Measurements from ENCODE around the gene SNRNP70.
"Not testable (repeated sequence)": the region's sequence is repeated elsewhere in the genome, so short reads cannot be mapped to it uniquely, and the experiment has no call there.

Gene SNRNP70

GRCh38 chr19:49133621-49134454 lies 48.6 kb downstream of the SNRNP70 start:
- no peak overlapping the region for H3K4me3 ChIP-seq (ENCODE audit: low read length)
- no peak for DNase-seq (ENCODE audit: low read depth, low spot score)

GRCh38 chr19:49135686-49136085 lies 50.4 kb downstream of the SNRNP70 start:
- no peak overlapping the region for H3K4me3 ChIP-seq (ENCODE audit: low read length)
- DNase-seq (ENCODE audit: low read depth, low spot score): no peak

GRCh38 chr19:49136771-49137171 lies 51.5 kb downstream of the SNRNP70 start:
- no peak for DNase-seq (ENCODE audit: low read depth, low spot score)
- H3K4me3 ChIP-seq (ENCODE audit: low read length): no peak overlapping the region

GRCh38 chr19:49140951-49141350 lies 55.7 kb downstream of the SNRNP70 start:
- DNase-seq (ENCODE audit: low read depth, low spot score): no peak
- H3K4me3 ChIP-seq (ENCODE audit: low read length): no peak overlapping the region

GRCh38 chr19:49141352-49141751 lies 56.1 kb downstream of the SNRNP70 start:
- H3K4me3 ChIP-seq (ENCODE audit: low read length): no peak overlapping the region
- no peak for DNase-seq (ENCODE audit: low read depth, low spot score)

- DNase-seq (ENCODE audit: low read depth, low spot score): no peak
- no peak overlapping the region for H3K4me3 ChIP-seq (ENCODE audit: low read length)
These were observed 57.6 kb downstream of the SNRNP70 start for GRCh38 chr19:49142866-49143335.

- H3K4me3 ChIP-seq (ENCODE audit: low read length): peak overlapping the region; percentile 37
These were observed 60.5 kb downstream of the SNRNP70 start for GRCh38 chr19:49145573-49146407.

GRCh38 chr19:49146408-49146770 lies 61.1 kb downstream of the SNRNP70 start:
- not testable (repeated sequence) for DNase-seq (ENCODE audit: low read depth, low spot score); H3K4me3 ChIP-seq (ENCODE audit: low read length)

More at GRCh38 chr19:49145573-49146407, 60.5 kb downstream of the SNRNP70 start:
- DNase-seq (ENCODE audit: low read depth, low spot score): peak; percentile 72

GRCh38 chr19:49148044-49148682 lies 62.9 kb downstream of the SNRNP70 start:
- no peak overlapping the region for H3K4me3 ChIP-seq (ENCODE audit: low read length)

GRCh38 chr19:49148784-49149651 lies 63.8 kb downstream of the SNRNP70 start:
- H3K4me3 ChIP-seq (ENCODE audit: low read length): no peak overlapping the region
- peak; percentile 7 for DNase-seq (ENCODE audit: low read depth, low spot score)

More at GRCh38 chr19:49148044-49148682, 62.9 kb downstream of the SNRNP70 start:
- DNase-seq (ENCODE audit: low read depth, low spot score): no peak

- DNase-seq (ENCODE audit: low read depth, low spot score): no peak
- H3K4me3 ChIP-seq (ENCODE audit: low read length): no peak overlapping the region; the same call in 1 of the 2 replicates
These were observed 64.4 kb downstream of the SNRNP70 start for GRCh38 chr19:49149652-49150105.

- peak overlapping the region; percentile 35 for H3K4me3 ChIP-seq (ENCODE audit: low read length)
- no peak for DNase-seq (ENCODE audit: low read depth, low spot score)
These were observed 65.1 kb downstream of the SNRNP70 start for GRCh38 chr19:49150106-49150943.

GRCh38 chr19:49150944-49151243 lies 65.6 kb downstream of the SNRNP70 start:
- peak overlapping the region; percentile 35 for H3K4me3 ChIP-seq (ENCODE audit: low read length)
- DNase-seq (ENCODE audit: low read depth, low spot score): no peak

GRCh38 chr19:49151267-49152118 lies 66.2 kb downstream of the SNRNP70 start:
- no peak for DNase-seq (ENCODE audit: low read depth, low spot score)
- H3K4me3 ChIP-seq (ENCODE audit: low read length): no peak overlapping the region

GRCh38 chr19:49152119-49152550 lies 66.9 kb downstream of the SNRNP70 start:
- DNase-seq (ENCODE audit: low read depth, low spot score): no peak
- no peak overlapping the region for H3K4me3 ChIP-seq (ENCODE audit: low read length)

- no peak overlapping the region for H3K4me3 ChIP-seq (ENCODE audit: low read length)
- DNase-seq (ENCODE audit: low read depth, low spot score): no peak
These were observed 68.0 kb downstream of the SNRNP70 start for GRCh38 chr19:49153167-49153809.
